SK-N-SH (cell line): ENCODE results near the gene LSR.

Source experiments
- JUND ChIP-seq: IDR thresholded peaks from 2 replicates; pipeline ENCODE4 v1.4.0; 2012
- MEF2A ChIP-seq: IDR thresholded peaks from 2 replicates; pipeline ENCODE4 v1.4.0; 2012; ENCODE audit warnings: low read depth, borderline replicate concordance
- YY1 ChIP-seq: IDR thresholded peaks from 2 replicates; pipeline ENCODE4 v1.4.0; 2012; ENCODE audit warnings: low read depth, mild to moderate bottlenecking
- TF ChIP-seq, protein P1 (sequence below): fragments of 200-600 bp; sonication (generic); IDR thresholded peaks from 2 replicates; pipeline ENCODE4 v1.6.1; 2017; ENCODE audit warnings: antibody characterized with exemption, mild to moderate bottlenecking, moderate library complexity

DNA sequence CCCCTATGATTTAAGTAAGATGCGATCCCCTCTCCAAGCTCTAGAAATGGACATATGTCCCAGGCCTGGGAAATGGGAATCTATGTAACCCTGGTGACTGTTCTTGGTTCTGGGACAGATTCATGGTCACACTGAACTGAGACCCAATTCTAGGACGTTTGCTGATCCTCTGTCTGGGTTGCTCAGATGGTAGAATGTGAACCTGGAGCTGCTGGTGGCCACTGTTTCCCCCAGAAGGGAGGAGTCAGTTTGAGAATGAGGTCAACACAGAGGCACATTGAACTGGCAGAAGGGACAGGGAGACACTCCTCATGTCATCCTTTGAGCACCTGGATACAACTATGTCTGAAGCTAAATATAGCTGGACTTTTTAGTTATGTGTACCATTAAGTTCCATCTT, 49.3 kb upstream of the LSR start:
- TF ChIP-seq, protein P1, sequence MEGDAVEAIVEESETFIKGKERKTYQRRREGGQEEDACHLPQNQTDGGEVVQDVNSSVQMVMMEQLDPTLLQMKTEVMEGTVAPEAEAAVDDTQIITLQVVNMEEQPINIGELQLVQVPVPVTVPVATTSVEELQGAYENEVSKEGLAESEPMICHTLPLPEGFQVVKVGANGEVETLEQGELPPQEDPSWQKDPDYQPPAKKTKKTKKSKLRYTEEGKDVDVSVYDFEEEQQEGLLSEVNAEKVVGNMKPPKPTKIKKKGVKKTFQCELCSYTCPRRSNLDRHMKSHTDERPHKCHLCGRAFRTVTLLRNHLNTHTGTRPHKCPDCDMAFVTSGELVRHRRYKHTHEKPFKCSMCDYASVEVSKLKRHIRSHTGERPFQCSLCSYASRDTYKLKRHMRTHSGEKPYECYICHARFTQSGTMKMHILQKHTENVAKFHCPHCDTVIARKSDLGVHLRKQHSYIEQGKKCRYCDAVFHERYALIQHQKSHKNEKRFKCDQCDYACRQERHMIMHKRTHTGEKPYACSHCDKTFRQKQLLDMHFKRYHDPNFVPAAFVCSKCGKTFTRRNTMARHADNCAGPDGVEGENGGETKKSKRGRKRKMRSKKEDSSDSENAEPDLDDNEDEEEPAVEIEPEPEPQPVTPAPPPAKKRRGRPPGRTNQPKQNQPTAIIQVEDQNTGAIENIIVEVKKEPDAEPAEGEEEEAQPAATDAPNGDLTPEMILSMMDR: no peak
- TF ChIP-seq MEF2A: no peak
- no peak for TF ChIP-seq JUND
- TF ChIP-seq YY1: no peak
